DND-41 (cell line): ENCODE results near the gene NHLRC4.

Experiments
- ATAC-seq: fragments of 200-7000 bp; cut with Tn5 transposase; 3 replicates; pipeline ENCODE4 v1.9.1; 2021; ENCODE audit warnings: low read depth; ENCODE audit not compliant: insufficient read depth
- DNase-seq: peaks from one replicate; pipeline ENCODE4 v3.0.0-alpha.2; 2020
- H2AFZ ChIP-seq: 2 replicates; pipeline ENCODE4 v1.6.0; 2012; ENCODE audit warnings: low read depth, low read length
- H3K27ac ChIP-seq: 2 replicates; pipeline ENCODE4 v1.5.1; 2012; ENCODE audit warnings: low read length, inconsistent platforms
- H3K27me3 ChIP-seq: fragments of 200-600 bp; sonication (generic); 2 replicates; pipeline ENCODE4 v1.6.0; 2012; ENCODE audit warnings: low read length, mild to moderate bottlenecking, inconsistent platforms; ENCODE audit not compliant: insufficient read depth, poor library complexity
- H3K36me3 ChIP-seq: 2 replicates; pipeline ENCODE4 v1.5.1; 2012; ENCODE audit warnings: low read length, inconsistent platforms; ENCODE audit not compliant: insufficient read depth
- H3K4me1 ChIP-seq: 2 replicates; pipeline ENCODE4 v1.5.1; 2012; ENCODE audit warnings: mild to moderate bottlenecking, low read length; ENCODE audit not compliant: insufficient read depth
- H3K4me2 ChIP-seq: 2 replicates; pipeline ENCODE4 v1.6.0; 2012; ENCODE audit warnings: mild to moderate bottlenecking, moderate library complexity, low read length, inconsistent platforms; ENCODE audit not compliant: insufficient read depth
- H3K4me3 ChIP-seq, 2 experiments: fragments of 200-600 bp in 1 of 2; shearing (Covaris generic) in 1 of 2; 2 replicates each; pipeline ENCODE4 v1.5.1; 2012 to 2016; ENCODE audit warnings: inconsistent platforms in 2 of 2, low read length in 2 of 2, mild to moderate bottlenecking in 2 of 2, low read depth in 1 of 2, moderate library complexity in 1 of 2
- H3K79me2 ChIP-seq: 2 replicates; pipeline ENCODE4 v1.6.0; 2012; ENCODE audit warnings: low read length, inconsistent platforms; ENCODE audit not compliant: insufficient read depth
- H3K9ac ChIP-seq: 2 replicates; pipeline ENCODE4 v1.6.0; 2012; ENCODE audit warnings: low read depth, mild to moderate bottlenecking, inconsistent platforms, low read length, moderate library complexity
- H3K9me3 ChIP-seq: 2 replicates; pipeline ENCODE4 v1.5.1; 2012; ENCODE audit warnings: low read length, moderate library complexity, mild to moderate bottlenecking, inconsistent platforms; ENCODE audit not compliant: insufficient read depth, severe bottlenecking
- H4K20me1 ChIP-seq: 2 replicates; pipeline ENCODE4 v1.6.0; 2012; ENCODE audit warnings: low read length; ENCODE audit not compliant: insufficient read depth
- EZH2 ChIP-seq: IDR thresholded peaks from 3 replicates; pipeline ENCODE4 v1.6.1; 2012; ENCODE audit warnings: borderline replicate concordance, low read depth, mild to moderate bottlenecking, moderate library complexity, low read length, inconsistent platforms; ENCODE audit not compliant: severe bottlenecking
- TF ChIP-seq, protein P1 (sequence below): IDR thresholded peaks from 2 replicates; pipeline ENCODE4 v1.5.1; 2012; ENCODE audit warnings: borderline replicate concordance, low read length, moderate library complexity, mild to moderate bottlenecking; ENCODE audit not compliant: poor library complexity, severe bottlenecking; ENCODE audit errors: extremely low read depth

NHLRC4 gene

DNA sequence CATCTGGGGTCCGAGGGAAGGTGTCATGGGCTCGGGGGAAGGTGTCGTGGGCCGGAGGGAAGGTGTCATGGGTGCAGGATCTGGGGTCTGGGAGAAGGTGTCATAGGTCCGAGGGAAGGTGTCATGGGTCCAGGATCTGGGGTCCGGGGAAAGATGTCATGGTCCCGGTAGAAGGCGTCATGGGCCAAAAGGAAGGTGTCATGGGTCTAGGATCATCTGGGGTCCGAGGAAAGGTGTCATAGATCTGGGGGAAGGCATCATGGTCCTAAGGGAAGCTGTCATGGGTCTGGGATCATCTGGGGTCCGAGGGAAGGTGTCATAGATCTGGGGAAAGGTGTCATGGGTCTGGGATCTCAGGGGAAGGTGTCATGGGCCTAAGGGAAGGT is 24.0 kb downstream of the NHLRC4 start:
- no peak for ATAC-seq
- Histone ChIP-seq H4K20me1 (peaks cover 69% of the 10 kb centered on the region), H3K9ac (peak overlapping the region; percentile 87), H3K9me3 (no peaks in the 10 kb centered on the region), H2AFZ (no peak overlapping the region), H3K27me3 (no peaks in the 10 kb centered on the region), H3K4me1 (peaks cover 36% of the 10 kb centered on the region), H3K36me3 (peaks cover 14% of the 10 kb centered on the region), H3K27ac (peak overlapping the region; percentile 75), H3K4me2 (peak overlapping the region; percentile 100), H3K79me2 (peaks cover 74% of the 10 kb centered on the region), H3K4me3 (peak overlapping the region; percentile 85 to 86; a peak in 3 of 4 replicates)
- TF ChIP-seq, protein P1, sequence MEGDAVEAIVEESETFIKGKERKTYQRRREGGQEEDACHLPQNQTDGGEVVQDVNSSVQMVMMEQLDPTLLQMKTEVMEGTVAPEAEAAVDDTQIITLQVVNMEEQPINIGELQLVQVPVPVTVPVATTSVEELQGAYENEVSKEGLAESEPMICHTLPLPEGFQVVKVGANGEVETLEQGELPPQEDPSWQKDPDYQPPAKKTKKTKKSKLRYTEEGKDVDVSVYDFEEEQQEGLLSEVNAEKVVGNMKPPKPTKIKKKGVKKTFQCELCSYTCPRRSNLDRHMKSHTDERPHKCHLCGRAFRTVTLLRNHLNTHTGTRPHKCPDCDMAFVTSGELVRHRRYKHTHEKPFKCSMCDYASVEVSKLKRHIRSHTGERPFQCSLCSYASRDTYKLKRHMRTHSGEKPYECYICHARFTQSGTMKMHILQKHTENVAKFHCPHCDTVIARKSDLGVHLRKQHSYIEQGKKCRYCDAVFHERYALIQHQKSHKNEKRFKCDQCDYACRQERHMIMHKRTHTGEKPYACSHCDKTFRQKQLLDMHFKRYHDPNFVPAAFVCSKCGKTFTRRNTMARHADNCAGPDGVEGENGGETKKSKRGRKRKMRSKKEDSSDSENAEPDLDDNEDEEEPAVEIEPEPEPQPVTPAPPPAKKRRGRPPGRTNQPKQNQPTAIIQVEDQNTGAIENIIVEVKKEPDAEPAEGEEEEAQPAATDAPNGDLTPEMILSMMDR = no peak
- no peak for TF ChIP-seq EZH2
- DNase-seq = no peak

DNA sequence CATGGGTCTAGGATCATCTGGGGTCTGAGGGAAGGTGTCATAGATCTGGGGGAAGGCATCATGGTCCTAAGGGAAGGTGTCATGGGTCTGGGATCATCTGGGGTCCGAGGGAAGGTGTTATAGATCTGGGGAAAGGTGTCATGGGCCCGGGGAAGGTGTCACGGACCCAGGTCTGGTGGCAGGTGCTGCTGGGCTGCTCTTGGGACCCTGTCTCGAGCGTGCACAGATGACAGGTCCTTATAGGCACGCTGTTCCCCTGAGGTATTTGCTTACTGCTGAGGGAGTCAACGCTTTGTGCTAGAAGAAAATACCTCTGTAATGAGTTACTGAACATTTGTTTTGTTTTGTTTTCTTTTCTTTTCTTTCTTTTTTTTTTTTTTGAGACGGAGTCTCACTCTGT is 24.4 kb downstream of the NHLRC4 start:
- Histone ChIP-seq H4K20me1 (peaks cover 72% of the 10 kb centered on the region), H3K9me3 (no peaks in the 10 kb centered on the region), H3K4me2 (peak overlapping the region; percentile 100), H3K36me3 (peaks cover 18% of the 10 kb centered on the region), H3K79me2 (peaks cover 78% of the 10 kb centered on the region), H3K4me3 (peak overlapping the region in 1 of 2 experiments; percentile 85; a peak in 2 of 4 replicates), H3K9ac (peak overlapping the region; percentile 87), H2AFZ (no peak overlapping the region), H3K27me3 (no peaks in the 10 kb centered on the region), H3K27ac (no peak overlapping the region), H3K4me1 (peaks cover 36% of the 10 kb centered on the region)
- DNase-seq (no peak), ATAC-seq (no peak)
- TF ChIP-seq, protein P1 = no peak
- TF ChIP-seq EZH2 = no peak

DNA sequence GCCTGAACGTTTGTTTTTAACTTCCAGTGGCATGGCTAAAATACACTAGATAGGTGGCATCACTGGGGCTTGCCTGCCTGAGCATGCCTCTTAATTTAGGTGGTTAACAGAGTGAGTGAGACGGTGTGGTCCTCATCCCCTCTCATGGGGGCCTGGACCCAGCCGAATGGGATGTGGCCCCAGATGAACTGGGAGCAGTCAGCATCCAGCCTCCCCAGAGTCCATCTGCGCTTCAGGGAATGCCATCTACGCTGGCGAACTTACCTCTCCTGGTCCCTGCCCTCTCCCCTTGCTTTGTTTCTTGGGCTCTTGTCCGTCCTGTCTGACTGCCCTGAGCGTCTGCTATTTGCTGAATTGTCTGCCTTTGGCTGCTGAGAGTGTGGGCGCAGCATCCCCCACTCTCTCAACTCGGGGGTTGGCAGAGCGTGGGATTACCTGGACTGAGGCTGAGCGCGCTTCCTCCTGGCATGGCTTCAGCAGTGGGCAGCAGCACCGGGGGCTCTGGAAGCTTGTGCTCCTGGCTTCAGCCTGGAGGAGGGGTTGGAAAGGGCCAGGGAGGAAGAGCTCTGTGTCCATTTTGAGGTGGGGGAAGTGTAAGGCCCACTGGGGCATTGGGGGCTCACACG is 25.2 kb downstream of the NHLRC4 start:
- peaks cover 20% of the 10 kb centered on the region for H3K36me3 ChIP-seq
- peaks cover 84% of the 10 kb centered on the region for H3K79me2 ChIP-seq
- TF ChIP-seq EZH2 = no peak
- TF ChIP-seq, protein P1 = no peak
- H3K9ac ChIP-seq = peak overlapping the region; percentile 6; the same call in 1 of the 2 replicates
- ATAC-seq = no peak
- H4K20me1 ChIP-seq = peaks cover 69% of the 10 kb centered on the region
- H3K4me1 ChIP-seq = peaks cover 33% of the 10 kb centered on the region
- no peak for DNase-seq
- H3K4me2 ChIP-seq = peak overlapping the region; percentile 100
- H3K9me3 ChIP-seq = no peaks in the 10 kb centered on the region
- no peaks in the 10 kb centered on the region for H3K27me3 ChIP-seq
- H3K27ac ChIP-seq = 0 out of 2 replicates have a peak overlapping the region, but pooled peaks have one; percentile 6
- no peak overlapping the region for H3K4me3 ChIP-seq
- H2AFZ ChIP-seq = no peak overlapping the region
